SH-SY5Y (cell line): ENCODE measurements around the gene VAV3.

ENCODE experiments used
- GATA2 ChIP-seq: IDR thresholded peaks from 2 replicates; pipeline ENCODE4 v1.6.1; 2011; ENCODE audit warnings: mild to moderate bottlenecking, low read depth, low read length
- GATA3 ChIP-seq: IDR thresholded peaks from 2 replicates; pipeline ENCODE4 v1.6.1; 2011; ENCODE audit warnings: low read depth, mild to moderate bottlenecking, low read length, moderate library complexity

- TF ChIP-seq GATA2: peak; percentile 77
- peak; percentile 86 for TF ChIP-seq GATA3
Measured at GRCh38 chr1:107785496-107786202, 179.3 kb downstream of the VAV3 start.
